ENCODE results near the gene KRTAP10-7. TPM values are rescaled to one million over a fixed set of nuclear protein-coding genes. Genes with fewer than 3 reads are reported as not detected.
A peak's percentile ranks its signal among the peaks of the same experiment; 100 is the strongest.

The KRTAP10-7 gene
- total and polyA plus RNA-seq, 2 of the 13 experiments (the other 11 are each of a cell fraction or from before 2014, with no cell fraction given) = not detected

- TF ChIP-seq, protein P1, sequence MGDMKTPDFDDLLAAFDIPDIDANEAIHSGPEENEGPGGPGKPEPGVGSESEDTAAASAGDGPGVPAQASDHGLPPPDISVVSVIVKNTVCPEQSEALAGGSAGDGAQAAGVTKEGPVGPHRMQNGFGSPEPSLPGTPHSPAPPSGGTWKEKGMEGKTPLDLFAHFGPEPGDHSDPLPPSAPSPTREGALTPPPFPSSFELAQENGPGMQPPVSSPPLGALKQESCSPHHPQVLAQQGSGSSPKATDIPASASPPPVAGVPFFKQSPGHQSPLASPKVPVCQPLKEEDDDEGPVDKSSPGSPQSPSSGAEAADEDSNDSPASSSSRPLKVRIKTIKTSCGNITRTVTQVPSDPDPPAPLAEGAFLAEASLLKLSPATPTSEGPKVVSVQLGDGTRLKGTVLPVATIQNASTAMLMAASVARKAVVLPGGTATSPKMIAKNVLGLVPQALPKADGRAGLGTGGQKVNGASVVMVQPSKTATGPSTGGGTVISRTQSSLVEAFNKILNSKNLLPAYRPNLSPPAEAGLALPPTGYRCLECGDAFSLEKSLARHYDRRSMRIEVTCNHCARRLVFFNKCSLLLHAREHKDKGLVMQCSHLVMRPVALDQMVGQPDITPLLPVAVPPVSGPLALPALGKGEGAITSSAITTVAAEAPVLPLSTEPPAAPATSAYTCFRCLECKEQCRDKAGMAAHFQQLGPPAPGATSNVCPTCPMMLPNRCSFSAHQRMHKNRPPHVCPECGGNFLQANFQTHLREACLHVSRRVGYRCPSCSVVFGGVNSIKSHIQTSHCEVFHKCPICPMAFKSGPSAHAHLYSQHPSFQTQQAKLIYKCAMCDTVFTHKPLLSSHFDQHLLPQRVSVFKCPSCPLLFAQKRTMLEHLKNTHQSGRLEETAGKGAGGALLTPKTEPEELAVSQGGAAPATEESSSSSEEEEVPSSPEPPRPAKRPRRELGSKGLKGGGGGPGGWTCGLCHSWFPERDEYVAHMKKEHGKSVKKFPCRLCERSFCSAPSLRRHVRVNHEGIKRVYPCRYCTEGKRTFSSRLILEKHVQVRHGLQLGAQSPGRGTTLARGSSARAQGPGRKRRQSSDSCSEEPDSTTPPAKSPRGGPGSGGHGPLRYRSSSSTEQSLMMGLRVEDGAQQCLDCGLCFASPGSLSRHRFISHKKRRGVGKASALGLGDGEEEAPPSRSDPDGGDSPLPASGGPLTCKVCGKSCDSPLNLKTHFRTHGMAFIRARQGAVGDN (CRISPR knock-in tag; IDR thresholded peaks at IDR 0.05) = peak; percentile 100
- TF ChIP-seq, protein P2, sequence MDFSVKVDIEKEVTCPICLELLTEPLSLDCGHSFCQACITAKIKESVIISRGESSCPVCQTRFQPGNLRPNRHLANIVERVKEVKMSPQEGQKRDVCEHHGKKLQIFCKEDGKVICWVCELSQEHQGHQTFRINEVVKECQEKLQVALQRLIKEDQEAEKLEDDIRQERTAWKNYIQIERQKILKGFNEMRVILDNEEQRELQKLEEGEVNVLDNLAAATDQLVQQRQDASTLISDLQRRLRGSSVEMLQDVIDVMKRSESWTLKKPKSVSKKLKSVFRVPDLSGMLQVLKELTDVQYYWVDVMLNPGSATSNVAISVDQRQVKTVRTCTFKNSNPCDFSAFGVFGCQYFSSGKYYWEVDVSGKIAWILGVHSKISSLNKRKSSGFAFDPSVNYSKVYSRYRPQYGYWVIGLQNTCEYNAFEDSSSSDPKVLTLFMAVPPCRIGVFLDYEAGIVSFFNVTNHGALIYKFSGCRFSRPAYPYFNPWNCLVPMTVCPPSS (IDR thresholded peaks at IDR 0.05) = no peak
- TF ChIP-seq ZMYM4 (CRISPR knock-in tag; IDR thresholded peaks at IDR 0.05) = peak; percentile 86
- TF ChIP-seq ZSCAN25 (CRISPR knock-in tag; IDR thresholded peaks at IDR 0.05) = peak; percentile 78; the same call in 1 of the 2 replicates
- TF ChIP-seq ZSCAN9 (CRISPR knock-in tag; IDR thresholded peaks at IDR 0.05; ENCODE audit: borderline replicate concordance) = peak; percentile 68; the same call in 1 of the 2 replicates
- no peak for TF ChIP-seq RFX1 (IDR thresholded peaks at IDR 0.05)
- 0 out of 2 replicates have a peak, but pooled peaks have one; percentile 68 for TF ChIP-seq ZHX1 (CRISPR knock-in tag; IDR thresholded peaks at IDR 0.05; ENCODE audit: low read depth)
- TF ChIP-seq, protein P3, sequence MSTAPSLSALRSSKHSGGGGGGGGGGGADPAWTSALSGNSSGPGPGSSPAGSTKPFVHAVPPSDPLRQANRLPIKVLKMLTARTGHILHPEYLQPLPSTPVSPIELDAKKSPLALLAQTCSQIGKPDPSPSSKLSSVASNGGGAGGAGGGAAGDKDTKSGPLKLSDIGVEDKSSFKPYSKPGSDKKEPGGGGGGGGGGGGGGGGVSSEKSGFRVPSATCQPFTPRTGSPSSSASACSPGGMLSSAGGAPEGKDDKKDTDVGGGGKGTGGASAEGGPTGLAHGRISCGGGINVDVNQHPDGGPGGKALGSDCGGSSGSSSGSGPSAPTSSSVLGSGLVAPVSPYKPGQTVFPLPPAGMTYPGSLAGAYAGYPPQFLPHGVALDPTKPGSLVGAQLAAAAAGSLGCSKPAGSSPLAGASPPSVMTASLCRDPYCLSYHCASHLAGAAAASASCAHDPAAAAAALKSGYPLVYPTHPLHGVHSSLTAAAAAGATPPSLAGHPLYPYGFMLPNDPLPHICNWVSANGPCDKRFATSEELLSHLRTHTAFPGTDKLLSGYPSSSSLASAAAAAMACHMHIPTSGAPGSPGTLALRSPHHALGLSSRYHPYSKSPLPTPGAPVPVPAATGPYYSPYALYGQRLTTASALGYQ (CRISPR knock-in tag; IDR thresholded peaks at IDR 0.05) = peak; percentile 68
- TF ChIP-seq RAD21 (CRISPR knock-in tag; IDR thresholded peaks at IDR 0.05) = peak; percentile 27; the same call in 1 of the 2 replicates
- 0 out of 2 replicates have a peak, but pooled peaks have one; percentile 59 for TF ChIP-seq HBP1 (CRISPR knock-in tag; IDR thresholded peaks at IDR 0.05; ENCODE audit: low read depth)
- TF ChIP-seq, protein P4, sequence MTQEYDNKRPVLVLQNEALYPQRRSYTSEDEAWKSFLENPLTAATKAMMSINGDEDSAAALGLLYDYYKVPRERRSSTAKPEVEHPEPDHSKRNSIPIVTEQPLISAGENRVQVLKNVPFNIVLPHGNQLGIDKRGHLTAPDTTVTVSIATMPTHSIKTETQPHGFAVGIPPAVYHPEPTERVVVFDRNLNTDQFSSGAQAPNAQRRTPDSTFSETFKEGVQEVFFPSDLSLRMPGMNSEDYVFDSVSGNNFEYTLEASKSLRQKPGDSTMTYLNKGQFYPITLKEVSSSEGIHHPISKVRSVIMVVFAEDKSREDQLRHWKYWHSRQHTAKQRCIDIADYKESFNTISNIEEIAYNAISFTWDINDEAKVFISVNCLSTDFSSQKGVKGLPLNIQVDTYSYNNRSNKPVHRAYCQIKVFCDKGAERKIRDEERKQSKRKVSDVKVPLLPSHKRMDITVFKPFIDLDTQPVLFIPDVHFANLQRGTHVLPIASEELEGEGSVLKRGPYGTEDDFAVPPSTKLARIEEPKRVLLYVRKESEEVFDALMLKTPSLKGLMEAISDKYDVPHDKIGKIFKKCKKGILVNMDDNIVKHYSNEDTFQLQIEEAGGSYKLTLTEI (CRISPR knock-in tag; conservative IDR thresholded peaks at IDR 0.05) = no peak
- no peak for TF ChIP-seq AHR (CRISPR knock-in tag; IDR thresholded peaks at IDR 0.05)
- peak; percentile 60; the same call in 1 of the 2 replicates for TF ChIP-seq RFXAP (CRISPR knock-in tag; IDR thresholded peaks at IDR 0.05; ENCODE audit: borderline replicate concordance)
- TF ChIP-seq MED8 (CRISPR knock-in tag; IDR thresholded peaks at IDR 0.05; ENCODE audit: insufficient replicate concordance) = no peak
Measured at GRCh38 chr21:44593598-44594405, 6.6 kb upstream of the KRTAP10-7 start (continued).

Measured in HepG2 (cell line).